WI38 (cell line): Measurements from ENCODE around the gene DET1.
"Not testable (repeated sequence)": the region's sequence is repeated elsewhere in the genome, so short reads cannot be mapped to it uniquely, and the experiment has no call there.

Source experiments
- H3K4me3 ChIP-seq: 2 replicates; pipeline ENCODE4 v1.5.1; 2011; ENCODE audit warnings: low read depth, mild to moderate bottlenecking, control low read depth, low read length
- CTCF ChIP-seq: IDR thresholded peaks from 2 replicates; pipeline ENCODE4 v1.5.1; 2012; ENCODE audit warnings: low read depth, mild to moderate bottlenecking, control low read depth, low read length

DET1 gene

GRCh38 chr15:88535607-88536313 is 10.7 kb downstream of the DET1 start:
- no peak for TF ChIP-seq CTCF
- no peak overlapping the region for H3K4me3 ChIP-seq

- no peak for TF ChIP-seq CTCF
- no peak overlapping the region for H3K4me3 ChIP-seq
Measured at GRCh38 chr15:88535100-88535499, 11.4 kb downstream of the DET1 start.

GRCh38 chr15:88533376-88533775 is 13.1 kb downstream of the DET1 start:
- TF ChIP-seq CTCF, result no peak
- no peak overlapping the region for H3K4me3 ChIP-seq

- TF ChIP-seq CTCF, result no peak
- no peak overlapping the region for H3K4me3 ChIP-seq
Measured at GRCh38 chr15:88529021-88529630, 17.4 kb downstream of the DET1 start.

GRCh38 chr15:88526247-88526879 is 20.1 kb downstream of the DET1 start:
- H3K4me3 ChIP-seq, result no peak overlapping the region
- no peak for TF ChIP-seq CTCF

- no peak overlapping the region for H3K4me3 ChIP-seq
- TF ChIP-seq CTCF, result no peak
Measured at GRCh38 chr15:88525418-88525817, 21.1 kb downstream of the DET1 start.

- not testable (repeated sequence) for H3K4me3 ChIP-seq
Measured at GRCh38 chr15:88524094-88524493, 22.4 kb downstream of the DET1 start.
